ENCODE results near the gene ZBTB26.
A peak's percentile ranks its signal among the peaks of the same experiment; 100 is the strongest.
"Not testable (repeated sequence)": the region's sequence is repeated elsewhere in the genome, so short reads cannot be mapped to it uniquely, and the experiment has no call there.

Gene ZBTB26

GRCh38 chr9:122922713-122923112 is 8.6 kb downstream of the ZBTB26 start:
- no peak for DNase-seq

DNA sequence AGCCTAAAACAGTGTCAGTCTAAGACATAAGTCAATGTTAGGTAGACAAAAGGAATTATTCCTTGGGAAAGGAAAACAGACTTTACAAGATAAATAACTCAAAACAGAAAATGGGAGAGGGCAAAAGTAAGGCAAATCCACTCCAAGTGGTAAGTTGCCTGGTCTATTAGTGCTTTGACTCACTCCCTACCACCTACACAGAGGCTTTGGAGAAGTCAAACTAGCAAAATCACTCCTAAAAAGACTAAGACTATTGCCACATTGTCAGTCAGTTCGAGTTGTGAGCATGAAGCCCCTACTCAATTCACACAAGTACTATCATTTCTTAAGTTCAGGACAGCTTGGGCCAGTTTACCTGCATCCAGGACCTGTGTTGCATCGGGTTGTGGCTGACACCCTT is 13.0 kb downstream of the ZBTB26 start:
- DNase-seq = no peak

GRCh38 chr9:122912964-122913673 is 18.2 kb downstream of the ZBTB26 start, which contains the start of gene ZBTB6:
Gene ZBTB6, minus strand, starts transcription at chr9:122913323. Its CDS starts 1,251 bp downstream, at chr9:122912072.
- peak; percentile 88 for DNase-seq

GRCh38 chr9:122912671-122912963 is 18.7 kb downstream of the ZBTB26 start:
- DNase-seq = no peak

- DNase-seq = not testable (repeated sequence)
Measured at GRCh38 chr9:122906122-122906521, 25.2 kb downstream of the ZBTB26 start.

DNA sequence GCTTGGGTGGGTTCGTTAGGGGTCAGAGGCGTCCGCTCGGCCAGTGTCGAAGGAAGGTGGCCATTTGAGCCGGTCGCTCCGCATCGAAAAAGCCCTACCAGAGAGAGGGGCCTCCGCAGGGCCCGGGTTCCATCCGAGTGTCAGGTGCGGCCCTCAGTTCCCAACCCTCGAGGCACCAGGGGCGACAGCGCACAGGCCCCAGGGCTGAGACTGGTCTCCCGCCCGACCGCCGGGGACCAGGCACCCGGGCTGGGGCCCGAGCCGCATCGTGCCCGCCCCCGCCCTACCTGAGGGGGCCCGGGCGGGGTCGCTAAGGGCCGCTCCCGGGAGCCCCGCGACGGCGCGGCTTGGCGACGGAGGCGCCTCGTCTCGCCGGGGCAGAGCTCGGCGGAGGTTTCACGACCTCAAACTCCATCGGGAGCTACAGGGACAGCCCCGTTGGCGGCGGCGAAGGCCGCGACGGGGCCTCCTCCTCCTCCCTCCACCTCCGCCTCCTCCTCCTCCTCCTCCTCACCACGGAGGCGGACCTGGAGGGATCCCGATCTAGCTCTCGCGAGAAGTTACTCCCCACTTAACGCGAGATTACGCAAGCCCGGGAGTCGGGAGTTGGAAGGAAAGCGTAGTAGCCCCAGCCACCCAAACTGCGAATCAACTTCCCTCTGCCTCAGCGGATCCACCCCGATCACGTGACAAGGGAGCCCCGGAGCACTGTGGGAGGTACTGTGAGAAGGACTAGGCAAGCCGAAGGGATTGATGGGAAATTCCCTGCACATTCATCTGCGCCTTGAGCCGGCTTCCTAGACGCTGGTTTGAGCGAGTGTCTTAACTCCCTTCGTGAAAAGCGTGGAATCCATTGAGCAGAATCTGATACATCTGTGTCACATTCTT is 26.2 kb downstream of the ZBTB26 start, which contains the start of gene RC3H2:
RC3H2 (minus strand) TSS at position 537 of the 888 bp plus-strand sequence. CDS start 7,850 bp downstream, outside the sequence.
- DNase-seq = peak; percentile 100

DNA sequence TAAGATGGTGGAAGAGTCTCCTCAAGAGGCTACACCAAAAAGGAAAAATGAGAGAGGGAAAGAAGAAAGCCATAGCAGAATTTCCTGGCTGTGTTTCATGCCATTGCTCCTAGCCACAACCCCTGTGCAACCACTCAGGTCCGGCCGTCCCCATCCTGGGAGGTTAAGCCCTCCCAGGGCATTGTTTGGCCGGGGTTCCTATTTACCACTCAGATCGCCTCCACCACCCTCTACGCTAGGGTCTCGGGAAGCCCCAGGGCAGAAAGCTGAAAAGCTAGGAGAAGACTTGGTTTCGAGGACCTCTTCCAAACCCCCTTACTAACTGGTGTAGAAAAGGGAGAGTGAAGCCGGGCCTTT is 26.9 kb downstream of the ZBTB26 start:
- DNase-seq = peak; percentile 14

DNA sequence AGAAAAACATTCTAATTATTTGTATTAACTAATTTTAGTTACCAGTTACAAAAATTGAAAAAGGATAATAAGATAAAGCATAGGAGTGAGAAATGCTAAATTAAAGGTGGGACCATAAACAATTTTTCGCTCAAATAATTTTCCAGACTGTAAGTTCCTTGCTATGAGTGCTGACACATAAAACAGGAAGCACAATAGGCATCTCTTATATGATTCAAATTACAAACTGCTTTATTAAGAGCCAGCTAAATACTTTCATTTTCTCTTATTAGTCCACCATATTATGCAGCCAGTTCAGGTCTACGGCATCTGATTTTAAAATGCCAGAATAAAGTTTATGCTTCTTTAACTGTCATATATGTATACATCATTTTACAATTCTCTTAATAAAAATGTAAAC is 30.5 kb downstream of the ZBTB26 start:
- DNase-seq = peak; percentile 13

DNA sequence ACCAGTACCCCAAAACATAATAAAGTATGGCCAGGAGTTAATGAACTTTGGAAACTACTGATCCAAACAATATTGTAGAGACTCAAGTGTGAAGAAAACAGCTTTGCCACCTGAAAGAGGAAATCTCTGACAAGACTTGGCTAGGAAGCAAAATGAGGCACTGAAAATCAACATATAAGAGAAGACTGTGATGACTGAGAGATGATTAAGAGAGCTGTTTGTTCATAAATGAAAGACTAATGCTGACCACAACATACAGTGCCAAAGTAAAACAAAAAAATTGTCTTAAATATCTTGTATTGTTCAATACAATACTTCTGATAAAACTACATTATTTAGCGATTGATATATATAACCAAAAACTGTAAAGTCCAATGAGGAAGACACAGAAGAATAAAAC is 33.3 kb downstream of the ZBTB26 start:
- DNase-seq = no peak

DNA sequence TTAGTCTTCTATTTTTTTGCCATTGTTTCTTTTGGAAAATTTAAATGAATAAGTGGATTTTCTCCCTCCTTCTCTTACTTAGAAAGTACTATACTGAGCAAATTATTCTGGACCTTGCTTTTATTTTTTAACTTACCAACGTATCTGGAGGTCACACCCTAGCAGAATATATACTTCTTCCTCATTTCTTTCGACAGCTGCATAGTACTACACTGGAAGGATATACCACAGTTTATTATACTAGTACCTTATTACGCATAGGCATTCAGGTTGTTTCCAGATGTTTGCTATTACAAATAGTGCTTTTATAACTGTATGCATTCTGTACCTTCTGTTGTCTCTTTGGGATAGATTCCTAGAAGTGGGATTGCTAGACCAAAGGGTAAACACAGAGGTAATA is 42.8 kb downstream of the ZBTB26 start:
- no peak for DNase-seq

DNA sequence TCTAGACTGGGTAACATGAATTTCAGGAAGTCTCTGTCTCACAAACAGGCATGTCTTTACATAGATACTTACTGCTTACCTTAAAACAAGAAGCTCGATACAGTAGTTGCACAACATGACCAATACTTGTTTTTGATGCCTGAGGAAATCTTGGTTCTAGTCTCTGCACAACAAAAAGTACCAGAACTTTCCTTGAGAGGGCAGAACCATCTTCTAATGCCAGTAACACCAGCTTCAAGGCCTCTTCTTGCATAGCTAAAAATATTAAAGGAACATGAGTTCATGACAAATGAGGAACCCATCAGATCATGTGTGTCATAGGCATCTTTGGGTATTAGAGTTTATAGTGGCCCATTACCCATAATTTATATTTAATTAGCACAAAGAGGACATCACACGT is 48.2 kb downstream of the ZBTB26 start:
- no peak for DNase-seq

DNA sequence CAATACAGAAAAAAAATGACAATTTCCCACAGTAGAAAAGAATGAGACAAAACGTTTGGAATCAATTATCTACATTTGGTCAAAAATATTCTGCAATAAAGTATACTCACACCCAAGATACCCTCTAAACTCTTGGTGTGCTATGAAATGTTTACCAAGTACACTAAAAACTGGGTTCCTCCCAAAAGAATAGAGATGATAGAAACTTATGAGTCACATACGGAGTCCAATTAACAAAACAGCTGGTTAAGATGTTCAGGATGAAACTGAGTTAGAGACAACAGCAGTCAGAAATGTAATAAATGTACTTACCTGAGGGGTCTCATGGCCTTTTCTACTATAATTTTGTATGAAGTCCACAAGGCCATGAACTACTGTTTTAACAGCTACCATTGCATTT is 51.9 kb downstream of the ZBTB26 start:
- no peak for DNase-seq

GRCh38 chr9:122875523-122875922 is 55.8 kb downstream of the ZBTB26 start:
- DNase-seq = no peak

GRCh38 chr9:122867276-122867675 is 64.0 kb downstream of the ZBTB26 start:
- DNase-seq = not testable (repeated sequence)

DNA sequence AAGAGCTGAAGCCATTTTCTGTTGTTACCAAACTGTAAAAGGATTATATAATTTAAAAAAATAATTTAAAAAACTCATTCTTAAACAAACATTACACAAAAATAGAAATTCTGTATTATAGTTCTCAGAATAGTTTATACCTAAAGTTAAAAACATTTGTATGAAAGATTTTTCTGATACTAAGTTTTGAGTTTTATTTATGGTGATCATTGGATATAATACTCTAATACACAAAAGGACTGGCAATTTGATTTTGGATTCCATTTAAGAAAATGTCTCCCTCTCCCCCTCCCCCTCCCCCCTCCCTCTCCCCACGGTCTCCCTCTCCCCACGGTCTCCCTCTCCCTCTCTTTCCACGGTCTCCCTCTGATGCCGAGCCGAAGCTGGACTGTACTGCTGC is 65.2 kb downstream of the ZBTB26 start:
- no peak for DNase-seq

Measured in fibroblast of upper back skin (primary cell).